Measurements from ENCODE around the gene KLHL3. TPM values are rescaled to one million over a fixed set of nuclear protein-coding genes. Genes with fewer than 3 reads are reported as not detected.

The KLHL3 gene
- total RNA-seq, 1 experiment from 2014 or later: 2.9 TPM

- POLR2A ChIA-PET (ENCODE audit: unreplicated experiment): no interaction called here
- H3K79me2 ChIP-seq (ENCODE audit: low read length): no peaks in the 10 kb centered on the region
These were observed 5.8 kb upstream of the KLHL3 start for GRCh38 chr5:137741718-137742117.

GRCh38 chr5:137739737-137740136 is 3.8 kb upstream of the KLHL3 start:
- no peak for DNase-seq
- TF ChIP-seq EZH2 (IDR thresholded peaks at IDR 0.05; ENCODE audit: low read length, unreplicated experiment) (no peak), EZH2phosphoT487 (IDR thresholded peaks at IDR 0.05; ENCODE audit: borderline replicate concordance, low read length) (no peak), CTCF (conservative IDR thresholded peaks at IDR 0.05; ENCODE audit: low read depth, low read length) (no peak)
- ATAC-seq: no peak
- Histone ChIP-seq H3K9me3 (ENCODE audit: low read length) (no peaks in the 10 kb centered on the region), H3K9me2 (replicated peaks; ENCODE audit: low read length) (no peaks in the 10 kb centered on the region), H3K79me2 (ENCODE audit: low read length) (0 out of 2 replicates have a peak, but pooled peaks cover 4% of the 10 kb centered on the region), H3K4me3 (ENCODE audit: low read length) (no peak overlapping the region), H3K9ac (ENCODE audit: low read length) (no peak overlapping the region), H3K36me3 (ENCODE audit: low read depth, low read length) (no peaks in the 10 kb centered on the region), H3K4me2 (ENCODE audit: low read length) (no peak overlapping the region), H3K27me3 (ENCODE audit: low read length) (no peaks in the 10 kb centered on the region), H2AFZ (ENCODE audit: low read length) (no peak overlapping the region), H4K20me1 (ENCODE audit: low read length) (no peaks in the 10 kb centered on the region), H3K4me1 (ENCODE audit: insufficient read depth, low read length) (peaks cover 23% of the 10 kb centered on the region), H3F3A (ENCODE audit: low read length, unreplicated experiment) (no peaks in the 10 kb centered on the region), H3K27ac (ENCODE audit: low read length) (no peak overlapping the region)
- POLR2A ChIA-PET (ENCODE audit: unreplicated experiment): no interaction called here
- CTCF ChIA-PET: no interaction called here
- intact Hi-C loops (cut with micrococcal nuclease): no loop called here
- no TSS peak for BruUV-seq (replicated peaks)

More at GRCh38 chr5:137741718-137742117, 5.8 kb upstream of the KLHL3 start:
- no peak overlapping the region for H2AFZ ChIP-seq (ENCODE audit: low read length)
- BruUV-seq (replicated peaks): no TSS peak
- no peaks in the 10 kb centered on the region for H3K36me3 ChIP-seq (ENCODE audit: low read depth, low read length)
- no peak overlapping the region for H3K27ac ChIP-seq (ENCODE audit: low read length)
- H3K4me2 ChIP-seq (ENCODE audit: low read length): no peak overlapping the region
- H4K20me1 ChIP-seq (ENCODE audit: low read length): no peaks in the 10 kb centered on the region
- no peak for ATAC-seq
- no peaks in the 10 kb centered on the region for H3F3A ChIP-seq (ENCODE audit: low read length, unreplicated experiment)
- no peak overlapping the region for H3K9ac ChIP-seq (ENCODE audit: low read length)
- peaks cover 14% of the 10 kb centered on the region for H3K4me1 ChIP-seq (ENCODE audit: insufficient read depth, low read length)
- no peak for DNase-seq
- no peaks in the 10 kb centered on the region for H3K9me3 ChIP-seq (ENCODE audit: low read length)
- H3K4me3 ChIP-seq (ENCODE audit: low read length): no peak overlapping the region
- CTCF ChIA-PET: interaction anchor here (1.3 kb wide), 1 partner anchor 82 kb away, joined by 11 read pairs; no protein-coding TSS in a partner anchor
- H3K27me3 ChIP-seq (ENCODE audit: low read length): no peaks in the 10 kb centered on the region
- TF ChIP-seq EZH2phosphoT487 (IDR thresholded peaks at IDR 0.05; ENCODE audit: borderline replicate concordance, low read length) (no peak), CTCF (conservative IDR thresholded peaks at IDR 0.05; ENCODE audit: low read depth, low read length) (no peak), EZH2 (IDR thresholded peaks at IDR 0.05; ENCODE audit: low read length, unreplicated experiment) (no peak)
- no peaks in the 10 kb centered on the region for H3K9me2 ChIP-seq (replicated peaks; ENCODE audit: low read length)
- intact Hi-C loops (cut with micrococcal nuclease): no loop called here

- H3K4me3 ChIP-seq (ENCODE audit: low read length): no peak overlapping the region
- no peaks in the 10 kb centered on the region for H3K9me3 ChIP-seq (ENCODE audit: low read length)
- CTCF ChIA-PET: no interaction called here
These were observed 3.1 kb upstream of the KLHL3 start for GRCh38 chr5:137738947-137739346.

More at GRCh38 chr5:137738947-137739346, 3.1 kb upstream of the KLHL3 start:
- Histone ChIP-seq H3F3A (ENCODE audit: low read length, unreplicated experiment) (no peaks in the 10 kb centered on the region), H3K79me2 (ENCODE audit: low read length) (0 out of 2 replicates have a peak, but pooled peaks cover 11% of the 10 kb centered on the region), H3K36me3 (ENCODE audit: low read depth, low read length) (no peaks in the 10 kb centered on the region), H3K9me2 (replicated peaks; ENCODE audit: low read length) (no peaks in the 10 kb centered on the region), H3K27ac (ENCODE audit: low read length) (no peak overlapping the region), H3K4me1 (ENCODE audit: insufficient read depth, low read length) (peaks cover 31% of the 10 kb centered on the region), H3K4me2 (ENCODE audit: low read length) (no peak overlapping the region), H3K9ac (ENCODE audit: low read length) (no peak overlapping the region), H2AFZ (ENCODE audit: low read length) (no peak overlapping the region), H4K20me1 (ENCODE audit: low read length) (no peaks in the 10 kb centered on the region), H3K27me3 (ENCODE audit: low read length) (no peaks in the 10 kb centered on the region)
- BruUV-seq (replicated peaks): no TSS peak
- POLR2A ChIA-PET (ENCODE audit: unreplicated experiment): no interaction called here
- no peak for DNase-seq
- no peak for ATAC-seq
- TF ChIP-seq EZH2phosphoT487 (IDR thresholded peaks at IDR 0.05; ENCODE audit: borderline replicate concordance, low read length): no peak
- TF ChIP-seq CTCF (conservative IDR thresholded peaks at IDR 0.05; ENCODE audit: low read depth, low read length): no peak
- intact Hi-C loops (cut with micrococcal nuclease): no loop called here

Data from PC-3 (cell line).